Gastroesophageal sphincter (tissue), 4 donors: ENCODE measurements around the gene CEL. TPM values are rescaled to one million over a fixed set of nuclear protein-coding genes. Genes with fewer than 3 reads are reported as not detected.

Experiments
- ATAC-seq: fragments of 150-250 bp; one replicate; pipeline ENCODE4 v1.9.1; 2016; ENCODE audit warnings: mild to moderate bottlenecking, moderate library complexity
- H3K27ac ChIP-seq, 4 donors: fragments of 200-600 bp; sonication (generic) in 3 of 4; 1 replicate in 3 of 4; 2 replicates in 1 of 4; pipeline ENCODE4 v1.5.1; 2016 to 2019
- H3K27me3 ChIP-seq: fragments of 200-600 bp; sonication (generic); one replicate; pipeline ENCODE4 v1.5.1; 2019
- H3K36me3 ChIP-seq, 2 donors: fragments of 200-600 bp; sonication (generic); one replicate each; pipeline ENCODE4 v1.5.1; 2019; ENCODE audit warnings: control low read depth in 1 of 2
- H3K4me1 ChIP-seq, 3 donors: fragments of 200-600 bp; sonication (generic); 1 replicate in 2 of 3; 2 replicates in 1 of 3; pipeline ENCODE4 v1.5.1; 2016 to 2019; ENCODE audit warnings: control low read depth in 2 of 3
- H3K4me3 ChIP-seq, 2 donors: fragments of 200-600 bp; sonication (generic); one replicate each; pipeline ENCODE4 v1.5.1; 2019; ENCODE audit warnings: mild to moderate bottlenecking in 1 of 2, moderate library complexity in 1 of 2
- H3K9me3 ChIP-seq, 3 donors: fragments of 200-600 bp; sonication (generic); one replicate each; pipeline ENCODE4 v1.5.1; 2017 to 2019; ENCODE audit warnings: control low read depth in 2 of 3
- EP300 ChIP-seq: sonication (generic); formaldehyde crosslinking; IDR thresholded peaks from one replicate; pipeline ENCODE4 v1.6.1; 2017; ENCODE audit warnings: antibody characterized with exemption, mild to moderate bottlenecking
- POLR2A ChIP-seq, 2 donors: fragments of 450-650 bp; IDR thresholded peaks; one replicate each; pipeline ENCODE4 v1.6.1; 2017; ENCODE audit warnings: antibody characterized with exemption in 2 of 2, mild to moderate bottlenecking in 2 of 2, moderate library complexity in 1 of 2
- POLR2AphosphoS5 ChIP-seq: sonication (generic); formaldehyde crosslinking; IDR thresholded peaks from one replicate; pipeline ENCODE4 v1.6.1; 2017; ENCODE audit warnings: antibody characterized with exemption
- WGBS, 2 donors: methylation state at CpG; one replicate each; pipeline ENCODE4 v1.1.5; 2018; ENCODE audit warnings: low coverage in 1 of 2; 5-methylcytosine and 5-hydroxymethylcytosine counted together
- total RNA-seq, 4 donors: library from RNA; depleted of rRNA; stranded (reverse); fragments of >200 nt; gene quantifications; one replicate each; pipeline ENCODE4 v1.1.0, GENCODE V29; 2016
- TF ChIP-seq, protein P1 (sequence below), 4 experiments: fragments of 200-600 bp in 2 of 4; fragments of 450-650 bp in 2 of 4; sonication (generic) in 1 of 4; IDR thresholded peaks; one replicate each; pipeline ENCODE4 v1.5.1; 2017 to 2019; ENCODE audit warnings: antibody characterized with exemption in 4 of 4, mild to moderate bottlenecking in 2 of 4, moderate library complexity in 2 of 4

Gene CEL
- total RNA-seq, 4 donors from 2014 or later, result 0.35 to 0.81 (median 0.62) TPM; not detected in 1

DNA sequence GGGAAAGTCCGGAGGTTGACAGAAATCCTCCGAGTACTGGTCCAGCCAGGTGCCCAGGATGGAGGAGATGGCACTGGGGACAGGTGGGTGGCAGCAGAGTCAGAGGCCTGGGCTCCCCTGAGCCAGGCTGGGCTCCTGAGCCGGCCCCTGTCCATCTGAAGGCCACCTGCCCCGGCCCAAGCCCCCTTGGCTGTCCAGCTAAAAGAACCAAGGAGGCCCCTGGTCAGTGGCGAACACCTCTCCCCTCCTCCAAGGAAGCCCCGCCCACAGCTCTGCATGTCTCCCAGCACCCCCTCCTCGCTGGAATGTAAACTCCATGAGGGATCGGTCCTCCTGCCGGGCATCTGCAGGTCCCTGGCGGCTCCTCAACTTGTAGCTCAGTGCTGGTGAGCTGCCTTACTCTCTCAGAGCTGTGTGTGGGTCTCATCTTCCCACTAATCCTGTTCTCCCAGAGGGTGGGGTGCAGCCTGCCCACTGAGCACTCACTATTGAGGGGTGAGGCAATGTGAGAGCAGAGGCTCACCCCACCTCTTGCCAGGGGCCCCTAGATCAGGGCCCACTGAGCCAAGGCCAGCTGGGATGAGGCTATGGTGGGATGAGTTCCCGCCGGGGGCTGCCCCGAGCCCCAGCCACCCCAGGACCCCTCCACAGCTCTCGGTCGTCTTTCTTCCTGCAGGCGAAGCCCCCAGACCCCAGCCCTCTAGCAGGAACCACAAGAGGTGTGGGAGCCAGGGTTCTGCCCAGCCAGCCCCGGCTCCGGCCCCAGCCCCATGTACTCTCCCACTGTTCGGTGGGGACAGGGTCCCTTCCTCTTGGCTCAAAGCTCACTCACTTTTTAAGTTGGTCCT lies 47.2 kb downstream of the CEL start:
- no CpG with 5 or more reads among the region's 19 CpGs for WGBS, 2 donors
- peaks cover 0 to 81% of the 10 kb centered on the region in 2 donors for H3K36me3 ChIP-seq
- no peak for TF ChIP-seq EP300
- TF ChIP-seq POLR2AphosphoS5, result no peak
- TF ChIP-seq, protein P1, sequence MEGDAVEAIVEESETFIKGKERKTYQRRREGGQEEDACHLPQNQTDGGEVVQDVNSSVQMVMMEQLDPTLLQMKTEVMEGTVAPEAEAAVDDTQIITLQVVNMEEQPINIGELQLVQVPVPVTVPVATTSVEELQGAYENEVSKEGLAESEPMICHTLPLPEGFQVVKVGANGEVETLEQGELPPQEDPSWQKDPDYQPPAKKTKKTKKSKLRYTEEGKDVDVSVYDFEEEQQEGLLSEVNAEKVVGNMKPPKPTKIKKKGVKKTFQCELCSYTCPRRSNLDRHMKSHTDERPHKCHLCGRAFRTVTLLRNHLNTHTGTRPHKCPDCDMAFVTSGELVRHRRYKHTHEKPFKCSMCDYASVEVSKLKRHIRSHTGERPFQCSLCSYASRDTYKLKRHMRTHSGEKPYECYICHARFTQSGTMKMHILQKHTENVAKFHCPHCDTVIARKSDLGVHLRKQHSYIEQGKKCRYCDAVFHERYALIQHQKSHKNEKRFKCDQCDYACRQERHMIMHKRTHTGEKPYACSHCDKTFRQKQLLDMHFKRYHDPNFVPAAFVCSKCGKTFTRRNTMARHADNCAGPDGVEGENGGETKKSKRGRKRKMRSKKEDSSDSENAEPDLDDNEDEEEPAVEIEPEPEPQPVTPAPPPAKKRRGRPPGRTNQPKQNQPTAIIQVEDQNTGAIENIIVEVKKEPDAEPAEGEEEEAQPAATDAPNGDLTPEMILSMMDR (IDR thresholded peaks at IDR 0.05), result no peak
- no peak for TF ChIP-seq POLR2A (IDR thresholded peaks at IDR 0.05)

DNA sequence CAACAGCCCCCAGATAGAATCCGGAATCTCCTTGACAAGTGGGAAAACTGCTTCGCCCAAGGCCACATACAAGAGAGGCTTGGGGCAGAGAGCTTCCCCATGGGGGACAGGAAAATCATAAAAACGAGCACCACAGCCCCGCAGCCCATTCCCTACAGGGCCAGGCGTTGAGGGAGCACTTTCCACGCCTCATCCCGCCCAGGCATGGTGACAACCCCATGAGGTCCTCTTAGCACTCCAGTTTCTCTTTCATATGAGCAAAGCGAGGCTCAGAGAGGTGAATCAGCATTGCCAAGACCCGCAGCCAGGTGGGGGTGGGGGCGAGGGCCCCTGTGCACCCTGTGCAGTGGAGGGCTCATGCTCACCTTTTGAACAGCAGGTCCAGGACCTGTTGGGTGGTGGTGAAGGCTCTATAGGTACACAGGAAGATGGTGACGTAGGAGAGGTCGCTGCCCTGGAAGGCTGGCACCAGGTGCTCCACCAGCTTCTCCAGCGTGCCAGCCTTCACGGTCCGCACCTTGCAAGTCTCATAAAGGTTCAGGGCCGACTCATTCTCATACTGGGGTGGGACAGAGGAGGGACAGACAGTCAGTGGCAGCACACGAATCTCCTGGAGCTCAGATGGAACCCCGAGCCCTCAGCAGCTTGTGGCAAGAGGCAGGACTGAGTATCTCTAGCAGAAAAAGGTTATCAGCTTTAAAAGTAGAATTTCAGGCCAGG lies 48.3 kb downstream of the CEL start:
- peaks cover 0 to 71% of the 10 kb centered on the region in 2 donors for H3K36me3 ChIP-seq
- 90 to 92% methylated on average over 2 of the region's 18 CpGs for whole genome bisulfite sequencing, 2 donors

More for the DNA sequence above, 47.2 kb downstream of the CEL start:
- Histone ChIP-seq H3K9me3 (no peaks in the 10 kb centered on the region), H3K27me3 (no peaks in the 10 kb centered on the region), H3K27ac (no peak overlapping the region), H3K4me1 (peaks cover 0 to 26% (median 18%) of the 10 kb centered on the region in 3 donors), H3K4me3 (no peak overlapping the region)
- ATAC-seq, result no peak

DNA sequence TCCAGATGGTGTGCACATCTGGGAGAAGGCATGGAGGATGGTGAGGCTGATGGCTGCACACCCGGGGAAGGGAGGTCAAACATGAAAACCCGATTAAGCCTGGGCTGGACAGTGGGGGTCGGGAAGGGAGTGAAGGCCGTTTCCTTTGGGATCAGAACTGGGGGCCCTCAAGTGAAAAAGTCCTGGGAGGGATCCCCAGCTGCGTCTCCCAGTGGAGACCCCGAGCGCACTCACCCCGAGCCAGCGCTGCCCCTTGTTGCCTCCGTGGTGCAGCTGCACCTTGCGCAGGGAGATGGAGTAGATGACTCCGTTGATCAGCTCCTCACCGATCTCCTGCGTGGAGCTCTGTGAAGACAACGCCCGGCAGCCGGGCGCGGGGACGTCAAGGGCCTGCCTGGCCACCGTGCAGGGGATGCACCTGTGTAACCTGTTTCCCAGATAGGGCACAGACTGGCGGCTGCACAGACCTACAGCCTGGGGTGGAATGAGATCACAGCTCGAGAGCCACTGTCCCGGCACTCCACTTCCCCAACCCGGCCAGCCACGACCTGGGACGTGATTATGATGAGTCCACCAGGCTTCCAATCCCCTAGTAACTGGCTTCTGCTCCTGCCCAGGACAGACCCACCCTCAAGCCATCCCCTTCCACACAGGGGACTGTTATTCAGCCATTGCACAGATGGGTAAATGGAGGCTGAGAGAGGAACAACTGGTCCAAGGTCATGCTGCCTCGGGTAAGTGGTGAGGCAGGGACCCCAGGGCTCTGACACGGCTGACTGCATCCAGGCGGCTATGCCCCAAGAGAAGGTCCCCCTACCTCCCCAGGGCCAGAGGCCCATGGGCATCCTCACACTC lies 50.3 kb downstream of the CEL start:
- peak overlapping the region in 3 of 4 donors; percentile 77 to 79 (median 78) for H3K27ac ChIP-seq
- H3K4me3 ChIP-seq, result no peak overlapping the region
- peaks cover 0 to 55% (median 47%) of the 10 kb centered on the region in 3 donors for H3K4me1 ChIP-seq
- TF ChIP-seq POLR2AphosphoS5 (no peak), POLR2A (IDR thresholded peaks at IDR 0.05) (no peak), EP300 (no peak)
- TF ChIP-seq, protein P1 (IDR thresholded peaks at IDR 0.05), result no peak
- no CpG with 5 or more reads among the region's 30 CpGs for WGBS, 2 donors
- H3K27me3 ChIP-seq, result no peaks in the 10 kb centered on the region
- no peak for ATAC-seq
- H3K36me3 ChIP-seq, result peaks cover 0 to 51% of the 10 kb centered on the region in 2 donors
- no peaks in the 10 kb centered on the region for H3K9me3 ChIP-seq

More for the DNA sequence above, 48.3 kb downstream of the CEL start:
- no peaks in the 10 kb centered on the region for H3K9me3 ChIP-seq
- H3K27me3 ChIP-seq, result no peaks in the 10 kb centered on the region
- H3K27ac ChIP-seq, result no peak overlapping the region
- TF ChIP-seq EP300 (no peak), POLR2A (IDR thresholded peaks at IDR 0.05) (no peak), POLR2AphosphoS5 (no peak)
- TF ChIP-seq, protein P1 (IDR thresholded peaks at IDR 0.05), result no peak
- H3K4me3 ChIP-seq, result no peak overlapping the region
- H3K4me1 ChIP-seq, result peaks cover 0 to 36% (median 29%) of the 10 kb centered on the region in 3 donors
- ATAC-seq, result no peak

DNA sequence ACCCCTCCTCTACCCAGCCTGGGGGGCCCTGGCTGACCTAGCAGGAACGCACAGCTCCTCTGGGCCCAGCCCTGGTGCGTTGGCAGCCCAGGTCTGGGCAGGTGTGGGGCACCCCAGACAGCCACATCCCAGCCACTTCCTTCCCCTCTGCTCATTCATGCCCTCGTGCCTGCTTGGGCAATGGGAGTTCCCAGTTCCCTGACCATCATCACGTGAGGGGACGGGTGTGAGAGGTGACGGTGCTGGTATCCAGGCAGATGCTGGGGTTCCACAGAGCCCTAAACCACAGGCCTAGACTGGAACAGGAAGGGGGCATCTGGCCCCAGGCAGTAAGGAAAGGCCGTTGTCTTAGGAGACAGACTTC lies 50.9 kb downstream of the CEL start:
- peak overlapping the region in 3 of 4 donors; percentile 77 to 79 (median 78) for H3K27ac ChIP-seq
- H3K4me1 ChIP-seq, result peaks cover 0 to 61% (median 53%) of the 10 kb centered on the region in 3 donors

More for the DNA sequence above, 50.9 kb downstream of the CEL start:
- no peak for TF ChIP-seq EP300
- TF ChIP-seq POLR2A (IDR thresholded peaks at IDR 0.05), result no peak
- TF ChIP-seq, protein P1 (IDR thresholded peaks at IDR 0.05), result no peak
- no peak for TF ChIP-seq POLR2AphosphoS5
- peaks cover 0 to 45% of the 10 kb centered on the region in 2 donors for H3K36me3 ChIP-seq
- H3K27me3 ChIP-seq, result no peaks in the 10 kb centered on the region
- no peaks in the 10 kb centered on the region for H3K9me3 ChIP-seq
- 50% methylated on average over 2 of the region's 7 CpGs; no CpG with 5 or more reads in 1 of the 2 donors for WGBS, 2 donors
- H3K4me3 ChIP-seq, result no peak overlapping the region
- peak; percentile 35 for ATAC-seq
